Astrocyte of the cerebellum (primary cell): ENCODE measurements around the gene SPRED2.
A peak's percentile ranks its signal among the peaks of the same experiment; 100 is the strongest.

Experiments used
- DNase-seq: peaks from one replicate; pipeline ENCODE4 v3.0.0-alpha.2; 2011; ENCODE audit warnings: low read depth
- H3K4me3 ChIP-seq: 2 replicates; pipeline ENCODE4 v1.5.1; 2011; ENCODE audit warnings: mild to moderate bottlenecking, low read depth, low read length, moderate library complexity
- CTCF ChIP-seq: IDR thresholded peaks from 2 replicates; pipeline ENCODE4 v1.5.1; 2012; ENCODE audit warnings: low read length, low read depth, moderate library complexity, mild to moderate bottlenecking; ENCODE audit errors: missing control alignments
- in situ Hi-C: cut with HindIII; loops from 2 replicates; pipeline ENCODE4 v1.10.0; 2017; ENCODE audit warnings: low sequenced_read_pairs

Gene SPRED2

GRCh38 chr2:65432227-65433190, at the start of gene SPRED2:
Gene SPRED2, minus strand, starts transcription at chr2:65432599. Its CDS starts 612 bp downstream, at chr2:65431987.
- TF ChIP-seq CTCF: no peak
- in situ Hi-C loops: no loop called here
- peak within 1 kb of the TSS; percentile 85 for H3K4me3 ChIP-seq
- peak; percentile 92 for DNase-seq

GRCh38 chr2:65481961-65482360, 49.6 kb upstream of the SPRED2 start:
- no peak for DNase-seq
- TF ChIP-seq CTCF: no peak
- in situ Hi-C loops: no loop called here

GRCh38 chr2:65479524-65479923, 47.1 kb upstream of the SPRED2 start:
- in situ Hi-C loops: no loop called here

More at GRCh38 chr2:65481961-65482360, 49.6 kb upstream of the SPRED2 start:
- no peak overlapping the region for H3K4me3 ChIP-seq

GRCh38 chr2:65478498-65479135, 46.2 kb upstream of the SPRED2 start:
- no peak for TF ChIP-seq CTCF
- no peak overlapping the region for H3K4me3 ChIP-seq
- in situ Hi-C loops: no loop called here
- DNase-seq: no peak

More at GRCh38 chr2:65479524-65479923, 47.1 kb upstream of the SPRED2 start:
- TF ChIP-seq CTCF: no peak
- no peak for DNase-seq
- H3K4me3 ChIP-seq: no peak overlapping the region

- no peak for TF ChIP-seq CTCF
These were observed 45.2 kb upstream of the SPRED2 start for GRCh38 chr2:65477590-65477989.

GRCh38 chr2:65476778-65477177, 44.4 kb upstream of the SPRED2 start:
- no peak overlapping the region for H3K4me3 ChIP-seq

More at GRCh38 chr2:65477590-65477989, 45.2 kb upstream of the SPRED2 start:
- no peak overlapping the region for H3K4me3 ChIP-seq
- no peak for DNase-seq
- in situ Hi-C loops: no loop called here

More at GRCh38 chr2:65476778-65477177, 44.4 kb upstream of the SPRED2 start:
- no peak for DNase-seq
- no peak for TF ChIP-seq CTCF
- in situ Hi-C loops: no loop called here
